K562 (cell line): Measurements from ENCODE around the gene KATNB1. TPM values are rescaled to one million over a fixed set of nuclear protein-coding genes. Genes with fewer than 3 reads are reported as not detected.

Experiments used
- BACH1 ChIP-seq: fragments of 200-800 bp; sonication (Bioruptor generic); IDR thresholded peaks from 2 replicates; pipeline ENCODE4 v1.6.1; 2016; ENCODE audit warnings: missing genetic modification characterization, missing compliant biosample characterization
- CBX1 ChIP-seq: sonication (generic); IDR thresholded peaks from 2 replicates; pipeline ENCODE4 v1.6.1; 2016; ENCODE audit warnings: antibody characterized with exemption, low read depth, mild to moderate bottlenecking
- EGR1 ChIP-seq: fragments of 450-650 bp; conservative IDR thresholded peaks from 2 replicates; pipeline ENCODE4 v1.6.1; 2017; ENCODE audit warnings: mild to moderate bottlenecking
- FOSL1 ChIP-seq: fragments of 200-800 bp; sonication (Bioruptor generic); conservative IDR thresholded peaks from 2 replicates; pipeline ENCODE4 v1.6.1; 2016; ENCODE audit warnings: missing genetic modification characterization, missing compliant biosample characterization
- HDAC1 ChIP-seq, 2 experiments: fragments of 450-650 bp; IDR thresholded peaks; 2 replicates each; pipeline ENCODE4 v1.6.1; 2016 to 2017; ENCODE audit warnings: inconsistent platforms in 1 of 2, mild to moderate bottlenecking in 1 of 2, moderate library complexity in 1 of 2
- MCM7 ChIP-seq, 2 experiments: fragments of 450-650 bp; IDR thresholded peaks; 2 replicates each; pipeline ENCODE4 v1.6.1; 2016 to 2018
- NBN ChIP-seq: fragments of 450-650 bp; IDR thresholded peaks from 2 replicates; pipeline ENCODE4 v1.6.1; 2016; ENCODE audit warnings: low read depth, mild to moderate bottlenecking
- NONO ChIP-seq, 2 experiments: fragments of 200-400 bp in 1 of 2; fragments of 450-650 bp in 1 of 2; formaldehyde crosslinking in 1 of 2; IDR thresholded peaks; 2 replicates each; pipeline ENCODE4 v1.6.1; 2017; ENCODE audit warnings: low read depth in 2 of 2, mild to moderate bottlenecking in 2 of 2, moderate library complexity in 2 of 2, low read length in 1 of 2
- NR2F6 ChIP-seq: fragments of 450-650 bp; formaldehyde crosslinking; IDR thresholded peaks from 2 replicates; pipeline ENCODE4 v1.4.0; 2020; ENCODE audit warnings: mild to moderate bottlenecking
- RBM34 ChIP-seq: fragments of 200-400 bp; formaldehyde crosslinking; IDR thresholded peaks from 2 replicates; pipeline ENCODE4 v1.6.1; 2018; ENCODE audit warnings: low read length, borderline replicate concordance; ENCODE audit not compliant: insufficient read depth
- RHOXF2B ChIP-seq: fragments of 250-450 bp; sonication (Bioruptor Pico); conservative IDR thresholded peaks from 2 replicates; pipeline ENCODE4 v1.5.1; 2021
- SREBF1 ChIP-seq: fragments of 150-350 bp; IDR thresholded peaks from 2 replicates; pipeline ENCODE4 v1.6.1; 2014; ENCODE audit warnings: antibody characterized with exemption, low read depth, low read length, borderline replicate concordance
- ZFP30 ChIP-seq: fragments of 250-450 bp; sonication (Bioruptor Pico); IDR thresholded peaks from 2 replicates; pipeline ENCODE4 v1.8.0; 2022; ENCODE audit warnings: moderate library complexity, mild to moderate bottlenecking, inconsistent platforms, borderline replicate concordance
- ZNF134 ChIP-seq: fragments of 250-450 bp; sonication (Bioruptor Pico); conservative IDR thresholded peaks from 2 replicates; pipeline ENCODE4 v1.4.0; 2020
- ZNF224 ChIP-seq: sonication (generic); formaldehyde crosslinking; IDR thresholded peaks from 2 replicates; pipeline ENCODE4 v1.8.0; 2022; ENCODE audit warnings: mild to moderate bottlenecking, missing genetic modification reagents
- ZNF232 ChIP-seq: sonication (generic); formaldehyde crosslinking; IDR thresholded peaks from 2 replicates; pipeline ENCODE4 v1.8.0; 2022; ENCODE audit warnings: mild to moderate bottlenecking, missing genetic modification reagents
- ZNF3 ChIP-seq: fragments of 250-450 bp; sonication (Bioruptor Pico); IDR thresholded peaks from 2 replicates; pipeline ENCODE4 v1.5.0; 2021; ENCODE audit warnings: mild to moderate bottlenecking, moderate library complexity
- ZNF316 ChIP-seq: fragments of 450-650 bp; IDR thresholded peaks from 2 replicates; pipeline ENCODE4 v1.6.1; 2016
- ZNF584 ChIP-seq: fragments of 200-800 bp; sonication (Bioruptor generic); IDR thresholded peaks from 2 replicates; pipeline ENCODE4 v1.6.1; 2016; ENCODE audit warnings: low read depth, mild to moderate bottlenecking, missing genetic modification characterization, missing compliant biosample characterization
- ZNF695 ChIP-seq: fragments of 450-650 bp; formaldehyde crosslinking; IDR thresholded peaks from 2 replicates; pipeline ENCODE4 v1.4.0; 2020; ENCODE audit warnings: mild to moderate bottlenecking, moderate library complexity
- ZNF699 ChIP-seq: fragments of 250-450 bp; sonication (Bioruptor Pico); IDR thresholded peaks from 2 replicates; pipeline ENCODE4 v1.8.0; 2021; ENCODE audit warnings: mild to moderate bottlenecking, moderate library complexity; ENCODE audit not compliant: insufficient replicate concordance
- polyA plus RNA-seq, 8 experiments: library from polyadenylated mRNA; depleted of rRNA in 4 of 8; stranded (reverse) in 5 of 8; unstranded in 3 of 8; fragments of >200 nt; fragmentation: Nextera tagmentation in 2 of 8; fragmentation: Illumina TruSeq in 1 of 8; extraction: Ambion mirVana in 2 of 8; extraction: Trizol in 1 of 8; gene quantifications; 2 replicates each; pipeline versions ENCODE4 v1.2.1 to v1.2.3, GENCODE V29; 2011 to 2014; ENCODE audit warnings: inconsistent platforms in 1 of 8, missing spikeins in 1 of 8
- total RNA-seq, 7 experiments: library from RNA; depleted of rRNA in 6 of 7; stranded (reverse); fragments of >200 nt in 6 of 7; fragmentation: Illumina TruSeq in 2 of 7; extraction: Trizol in 2 of 7; gene quantifications; 2 replicates each; pipeline versions ENCODE4 v1.2.1 to v1.2.3, GENCODE V29; 2011 to 2021; ENCODE audit warnings: low replicate concordance in 1 of 7
- TF ChIP-seq, protein P1 (sequence below): fragments of 250-450 bp; sonication (Bioruptor Pico); IDR thresholded peaks from 2 replicates; pipeline ENCODE4 v1.4.0; 2020

Gene KATNB1
- total and polyA plus RNA-seq, 9 of the 15 experiments (the other 6 are each of a cell fraction or from before 2014, with no cell fraction given): 1.2 to 52.6 (median 21.9) TPM

DNA sequence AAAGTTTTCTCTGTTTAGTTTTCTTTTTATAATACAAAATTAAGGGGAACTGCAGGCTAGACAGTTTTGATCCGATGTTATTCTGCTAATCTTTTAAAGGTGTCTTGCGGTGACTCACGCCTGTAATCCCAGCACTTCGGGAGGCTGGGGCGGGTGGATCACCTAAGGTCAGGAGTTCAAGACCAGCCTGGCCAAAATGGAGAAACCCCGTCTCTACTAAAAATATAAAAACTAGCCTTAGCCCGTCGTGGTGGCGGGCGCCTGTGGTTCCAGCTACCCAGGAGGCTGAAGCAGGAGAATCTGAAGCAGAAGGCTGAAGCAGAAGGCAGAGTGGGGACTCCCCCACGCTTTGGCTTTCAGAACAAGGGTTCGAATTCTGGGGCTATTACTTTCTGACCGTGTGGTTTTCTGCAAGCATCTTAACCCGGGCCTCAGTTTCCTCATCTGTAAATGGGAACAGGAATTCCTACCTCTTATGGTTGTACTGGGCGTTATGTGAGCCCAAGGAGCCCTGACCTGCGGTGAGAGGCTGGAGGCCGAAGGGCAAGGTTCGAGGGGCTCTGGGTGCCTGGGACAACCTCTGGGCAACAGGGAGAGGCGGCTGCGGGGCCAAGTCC, 1.2 kb upstream of the KATNB1 start (continued):
- TF ChIP-seq ZNF584 (no peak), ZNF232 (CRISPR knock-in tag) (no peak), NR2F6 (CRISPR knock-in tag) (no peak), RBM34 (no peak), RHOXF2B (CRISPR knock-in tag) (no peak), ZNF316 (peak; percentile 43; the same call in 1 of the 2 replicates), MCM7 (IDR thresholded peaks at IDR 0.05) (no peak), ZNF699 (CRISPR knock-in tag) (no peak), FOSL1 (tag) (peak; percentile 70), NONO (IDR thresholded peaks at IDR 0.05; ENCODE audit: low read depth in 2 of 2, low read length in 1 of 2) (no peak), SREBF1 (no peak), ZNF224 (CRISPR knock-in tag) (no peak), ZNF695 (CRISPR knock-in tag) (no peak), NBN (no peak), EGR1 (no peak), ZNF3 (CRISPR knock-in tag) (no peak), BACH1 (no peak), HDAC1 (IDR thresholded peaks at IDR 0.05) (0 out of 4 replicates have a peak, but pooled peaks of 1 of the 2 experiments have one; percentile 21), CBX1 (no peak), ZNF134 (CRISPR knock-in tag) (no peak), ZFP30 (CRISPR knock-in tag) (no peak)
- TF ChIP-seq, protein P1, sequence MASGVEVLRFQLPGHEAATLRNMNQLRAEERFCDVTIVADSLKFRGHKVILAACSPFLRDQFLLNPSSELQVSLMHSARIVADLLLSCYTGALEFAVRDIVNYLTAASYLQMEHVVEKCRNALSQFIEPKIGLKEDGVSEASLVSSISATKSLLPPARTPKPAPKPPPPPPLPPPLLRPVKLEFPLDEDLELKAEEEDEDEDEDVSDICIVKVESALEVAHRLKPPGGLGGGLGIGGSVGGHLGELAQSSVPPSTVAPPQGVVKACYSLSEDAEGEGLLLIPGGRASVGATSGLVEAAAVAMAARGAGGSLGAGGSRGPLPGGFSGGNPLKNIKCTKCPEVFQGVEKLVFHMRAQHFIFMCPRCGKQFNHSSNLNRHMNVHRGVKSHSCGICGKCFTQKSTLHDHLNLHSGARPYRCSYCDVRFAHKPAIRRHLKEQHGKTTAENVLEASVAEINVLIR: no peak
